Epithelial cell of esophagus (primary cell): Measurements from ENCODE around the gene TRAPPC10.

Experiments used
- DNase-seq: peaks from one replicate; pipeline ENCODE4 v3.0.0; 2010; ENCODE audit warnings: low read depth
- H3K4me3 ChIP-seq: 2 replicates; pipeline ENCODE4 v1.5.1; 2011; ENCODE audit warnings: mild to moderate bottlenecking, low read length, control low read depth
- TF ChIP-seq, protein P1 (sequence below): IDR thresholded peaks from 2 replicates; pipeline ENCODE4 v1.5.1; 2011; ENCODE audit warnings: low read depth, mild to moderate bottlenecking, low read length, control low read depth, inconsistent platforms; ENCODE audit not compliant: insufficient read depth; ENCODE audit errors: missing control alignments

TRAPPC10 gene

DNA sequence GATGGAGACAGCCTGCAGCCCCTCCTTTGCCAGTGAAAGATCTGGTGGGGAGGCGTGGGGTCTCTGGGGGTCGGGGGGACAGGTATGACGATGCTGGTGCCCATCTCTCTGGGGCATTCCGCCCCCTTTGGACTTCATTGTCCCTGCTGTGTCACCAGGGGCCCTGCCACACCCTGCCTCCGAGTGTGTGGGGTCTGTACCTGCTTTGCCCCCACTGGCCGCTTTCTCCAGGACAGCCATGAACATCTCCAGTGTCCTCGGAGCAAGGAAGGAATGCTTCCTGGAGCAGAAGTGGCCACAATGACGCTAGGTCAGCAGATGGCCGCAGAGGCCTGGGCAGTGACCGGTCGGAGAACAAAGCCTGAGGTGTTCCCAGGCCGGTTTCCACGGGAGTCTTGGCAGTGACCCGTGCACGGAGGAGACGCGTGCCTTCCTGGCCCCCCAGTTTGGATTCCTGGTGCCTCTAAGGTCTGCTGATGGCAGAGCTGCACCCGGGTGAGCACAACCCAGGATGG, 18.6 kb upstream of the TRAPPC10 start:
- H3K4me3 ChIP-seq = no peak overlapping the region
- DNase-seq = no peak
- TF ChIP-seq, protein P1, sequence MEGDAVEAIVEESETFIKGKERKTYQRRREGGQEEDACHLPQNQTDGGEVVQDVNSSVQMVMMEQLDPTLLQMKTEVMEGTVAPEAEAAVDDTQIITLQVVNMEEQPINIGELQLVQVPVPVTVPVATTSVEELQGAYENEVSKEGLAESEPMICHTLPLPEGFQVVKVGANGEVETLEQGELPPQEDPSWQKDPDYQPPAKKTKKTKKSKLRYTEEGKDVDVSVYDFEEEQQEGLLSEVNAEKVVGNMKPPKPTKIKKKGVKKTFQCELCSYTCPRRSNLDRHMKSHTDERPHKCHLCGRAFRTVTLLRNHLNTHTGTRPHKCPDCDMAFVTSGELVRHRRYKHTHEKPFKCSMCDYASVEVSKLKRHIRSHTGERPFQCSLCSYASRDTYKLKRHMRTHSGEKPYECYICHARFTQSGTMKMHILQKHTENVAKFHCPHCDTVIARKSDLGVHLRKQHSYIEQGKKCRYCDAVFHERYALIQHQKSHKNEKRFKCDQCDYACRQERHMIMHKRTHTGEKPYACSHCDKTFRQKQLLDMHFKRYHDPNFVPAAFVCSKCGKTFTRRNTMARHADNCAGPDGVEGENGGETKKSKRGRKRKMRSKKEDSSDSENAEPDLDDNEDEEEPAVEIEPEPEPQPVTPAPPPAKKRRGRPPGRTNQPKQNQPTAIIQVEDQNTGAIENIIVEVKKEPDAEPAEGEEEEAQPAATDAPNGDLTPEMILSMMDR = no peak

DNA sequence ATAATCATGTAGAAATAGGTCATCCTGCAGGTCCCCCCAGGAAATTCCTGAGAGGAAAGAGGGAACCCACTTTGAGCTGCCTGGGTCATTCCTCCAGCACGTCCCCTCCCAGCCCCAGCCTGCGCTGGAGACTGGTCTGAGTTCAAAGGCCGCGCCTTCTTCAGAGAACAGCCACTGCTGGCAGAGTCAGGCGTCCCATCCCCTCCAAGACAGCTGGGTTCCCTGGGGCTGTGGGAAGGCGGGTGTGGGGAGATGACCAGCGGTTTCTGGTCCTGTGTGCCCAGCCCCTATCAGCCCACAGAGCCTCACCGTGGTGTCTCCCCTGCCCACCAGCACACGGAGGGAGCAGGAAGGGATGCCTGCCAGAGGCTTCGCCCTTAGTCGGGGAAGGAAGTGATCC, 18.0 kb upstream of the TRAPPC10 start:
- DNase-seq = no peak
- no peak overlapping the region for H3K4me3 ChIP-seq
- TF ChIP-seq, protein P1 = no peak

DNA sequence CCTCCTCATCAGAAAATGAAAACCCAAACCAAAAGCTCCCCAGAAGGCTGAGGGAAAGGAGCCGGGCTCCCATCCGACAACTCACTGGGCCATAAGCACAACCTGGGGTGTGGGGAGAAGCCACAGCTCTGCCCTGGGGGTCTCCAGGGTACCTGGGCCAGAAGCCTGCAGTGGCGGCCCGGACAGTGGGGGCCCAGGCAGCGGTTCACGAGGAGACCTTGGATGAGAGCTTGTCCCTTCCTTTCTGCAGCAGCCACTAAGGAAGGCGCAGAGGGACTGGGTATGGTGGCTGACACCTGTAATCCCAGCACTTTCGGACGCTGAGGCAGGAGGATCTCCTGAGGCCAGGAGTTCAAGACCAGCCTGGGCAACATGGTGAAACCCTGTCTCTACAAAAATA, 17.5 kb upstream of the TRAPPC10 start:
- no peak overlapping the region for H3K4me3 ChIP-seq
- no peak for DNase-seq
- TF ChIP-seq, protein P1 = no peak

DNA sequence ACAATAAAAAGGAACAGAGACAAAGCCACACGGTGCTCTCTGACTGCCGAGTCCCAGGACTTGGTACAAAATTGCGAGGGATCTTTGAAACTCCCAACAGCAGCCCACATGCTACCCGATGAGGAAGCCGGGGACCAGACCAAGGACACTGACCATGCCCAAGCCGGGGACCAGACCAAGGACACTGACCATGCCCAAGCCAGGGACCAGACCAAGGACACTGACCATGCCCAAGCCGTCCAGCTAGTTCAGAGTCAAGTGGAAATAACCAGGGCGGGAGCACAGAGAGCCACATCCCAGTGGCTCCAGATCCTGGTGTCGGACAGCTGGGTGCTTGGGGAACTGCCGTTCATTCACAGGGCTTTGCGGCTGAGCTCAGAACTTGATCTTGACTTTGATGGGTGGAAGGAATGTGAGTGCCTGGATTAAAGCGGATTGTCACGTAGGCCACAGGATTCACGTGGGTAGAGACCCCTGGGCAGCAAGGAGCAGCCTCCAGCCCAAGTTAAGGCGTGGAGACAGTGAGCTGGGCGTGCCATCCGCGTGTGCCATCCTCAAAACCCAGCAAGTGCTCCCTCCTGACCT, 16.5 kb upstream of the TRAPPC10 start:
- no peak for DNase-seq
- TF ChIP-seq, protein P1 = no peak
- no peak overlapping the region for H3K4me3 ChIP-seq

DNA sequence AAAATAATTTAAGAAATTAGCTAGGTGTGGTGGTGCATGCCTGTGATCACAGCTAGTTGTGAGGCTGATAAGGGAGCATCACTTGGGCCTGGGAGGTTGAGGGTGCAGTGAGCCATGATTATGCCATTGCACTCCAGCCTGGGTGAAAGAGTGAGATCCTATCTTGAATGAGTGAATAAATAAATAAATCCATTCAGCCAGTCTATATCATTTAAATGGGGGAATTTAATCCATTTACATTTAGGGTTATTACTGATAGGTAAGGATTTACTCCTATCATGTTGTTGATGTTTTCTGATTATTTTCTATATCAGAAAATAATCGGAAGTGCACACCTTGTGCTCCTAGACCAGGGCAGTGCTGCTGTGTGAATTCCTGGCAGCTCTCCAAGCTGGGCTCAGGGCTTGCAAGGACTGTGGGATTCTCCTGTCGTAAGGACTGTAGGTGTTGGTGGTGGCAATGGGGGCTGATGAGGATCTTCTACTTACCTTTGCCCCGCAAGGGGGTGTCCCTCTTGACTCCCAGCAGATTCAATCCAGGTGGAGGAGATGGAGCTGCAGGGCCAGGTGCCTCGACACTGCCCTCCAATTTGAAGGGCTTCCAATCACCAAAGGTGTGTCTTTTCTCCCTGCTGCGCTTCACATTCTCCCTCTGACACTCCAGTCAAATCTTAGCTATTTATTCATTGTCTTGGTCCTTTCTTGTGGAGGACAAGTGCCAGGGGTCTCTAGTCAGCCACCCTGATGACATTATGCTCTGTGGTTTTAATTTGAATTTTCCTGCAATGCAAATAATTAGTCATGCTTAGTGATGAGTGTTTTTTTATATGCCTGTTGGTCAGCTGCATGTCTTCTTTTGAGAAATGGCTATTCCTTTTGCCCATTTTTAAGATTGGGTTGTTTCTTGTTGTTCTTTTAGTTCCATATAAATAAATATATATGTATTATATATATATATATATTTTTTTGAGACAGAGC, 14.1 kb upstream of the TRAPPC10 start:
- H3K4me3 ChIP-seq = no peak overlapping the region
- DNase-seq = peak; percentile 21
- TF ChIP-seq, protein P1 = no peak

DNA sequence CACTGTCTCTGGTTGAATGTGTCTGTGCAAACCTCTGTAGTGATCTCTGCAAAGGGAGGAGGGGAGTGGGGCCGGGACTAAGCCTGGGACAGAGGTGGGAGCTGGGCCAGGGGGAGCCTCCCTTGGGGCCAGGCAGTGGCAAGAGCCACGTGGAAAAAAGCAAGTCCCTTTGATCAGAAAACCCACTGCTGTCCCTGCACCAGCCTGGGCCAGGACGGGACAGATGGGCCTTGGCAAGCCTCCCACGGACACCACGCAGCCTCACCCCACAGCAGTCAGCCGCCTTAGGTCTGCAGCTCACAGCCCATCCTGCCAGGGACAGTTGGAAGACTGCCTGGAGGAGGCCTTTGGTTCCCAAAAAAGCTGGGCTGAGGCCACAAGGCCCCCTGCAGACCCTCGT, 11.7 kb upstream of the TRAPPC10 start:
- TF ChIP-seq, protein P1 = no peak
- no peak overlapping the region for H3K4me3 ChIP-seq
- no peak for DNase-seq
